ENCODE measurements around the gene MPRIP. TPM values are rescaled to one million over a fixed set of nuclear protein-coding genes. Genes with fewer than 3 reads are reported as not detected.

Gene MPRIP
- total RNA-seq, 1 donor from 2014 or later, result 345 TPM

DNA sequence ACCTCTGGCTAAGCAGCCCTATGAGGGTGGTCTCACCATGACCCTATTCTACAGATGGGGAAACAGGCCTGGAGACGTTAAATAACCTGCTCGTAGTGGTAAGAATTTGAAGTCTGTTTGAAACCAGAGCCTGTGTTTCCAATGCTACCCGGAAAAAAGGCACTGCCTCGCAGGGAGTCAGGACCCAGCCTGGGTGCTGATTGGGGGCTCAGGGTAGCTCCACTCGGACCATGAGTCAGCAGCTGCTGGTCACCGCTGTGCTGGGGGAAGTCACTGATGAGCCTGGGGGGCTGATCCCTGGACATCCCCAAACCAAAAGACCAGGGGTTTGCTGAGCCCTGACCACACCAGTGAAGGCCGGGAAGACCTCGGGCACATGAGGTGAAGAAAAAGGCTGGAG, 173.3 kb downstream of the MPRIP start:
- H3K36me3 Mint-ChIP-seq (ENCODE audit: low read depth), result peaks cover 45% of the 10 kb centered on the region
- H3K27ac Mint-ChIP-seq (ENCODE audit: unreplicated experiment), result peak overlapping the region; percentile 59
- no peaks in the 10 kb centered on the region for H3K27me3 Mint-ChIP-seq (ENCODE audit: low read depth)

DNA sequence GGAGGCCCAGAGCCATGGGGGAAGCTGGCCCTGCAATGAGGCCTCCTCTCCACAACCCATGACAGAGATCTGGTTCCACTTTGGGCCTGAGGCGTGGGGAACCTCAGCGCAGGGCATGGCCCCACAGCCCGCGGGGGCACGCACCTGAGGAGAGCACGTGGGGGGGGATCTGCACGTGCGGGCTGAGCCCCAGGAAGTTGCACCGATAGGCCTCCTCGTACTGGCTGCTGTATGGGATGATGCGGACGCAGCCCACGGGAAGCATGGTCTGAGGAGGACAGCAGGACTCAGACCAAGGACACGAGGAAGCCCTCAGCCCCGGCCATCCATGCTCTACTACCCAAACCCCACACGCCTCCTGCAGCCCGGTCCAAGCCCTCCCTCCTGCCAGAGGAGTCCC, 174.0 kb downstream of the MPRIP start:
- no peak overlapping the region for H3K27ac Mint-ChIP-seq (ENCODE audit: unreplicated experiment)
- H3K9me3 Mint-ChIP-seq (ENCODE audit: low read depth), result no peaks in the 10 kb centered on the region
- H3K36me3 Mint-ChIP-seq (ENCODE audit: low read depth), result peaks cover 50% of the 10 kb centered on the region
- TF ChIP-seq, protein P1, sequence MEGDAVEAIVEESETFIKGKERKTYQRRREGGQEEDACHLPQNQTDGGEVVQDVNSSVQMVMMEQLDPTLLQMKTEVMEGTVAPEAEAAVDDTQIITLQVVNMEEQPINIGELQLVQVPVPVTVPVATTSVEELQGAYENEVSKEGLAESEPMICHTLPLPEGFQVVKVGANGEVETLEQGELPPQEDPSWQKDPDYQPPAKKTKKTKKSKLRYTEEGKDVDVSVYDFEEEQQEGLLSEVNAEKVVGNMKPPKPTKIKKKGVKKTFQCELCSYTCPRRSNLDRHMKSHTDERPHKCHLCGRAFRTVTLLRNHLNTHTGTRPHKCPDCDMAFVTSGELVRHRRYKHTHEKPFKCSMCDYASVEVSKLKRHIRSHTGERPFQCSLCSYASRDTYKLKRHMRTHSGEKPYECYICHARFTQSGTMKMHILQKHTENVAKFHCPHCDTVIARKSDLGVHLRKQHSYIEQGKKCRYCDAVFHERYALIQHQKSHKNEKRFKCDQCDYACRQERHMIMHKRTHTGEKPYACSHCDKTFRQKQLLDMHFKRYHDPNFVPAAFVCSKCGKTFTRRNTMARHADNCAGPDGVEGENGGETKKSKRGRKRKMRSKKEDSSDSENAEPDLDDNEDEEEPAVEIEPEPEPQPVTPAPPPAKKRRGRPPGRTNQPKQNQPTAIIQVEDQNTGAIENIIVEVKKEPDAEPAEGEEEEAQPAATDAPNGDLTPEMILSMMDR (IDR thresholded peaks at IDR 0.05), result no peak
- H3K4me3 Mint-ChIP-seq (ENCODE audit: unreplicated experiment), result no peak overlapping the region
- peaks cover 5% of the 10 kb centered on the region for H3K4me1 Mint-ChIP-seq (ENCODE audit: low read depth)
- no peaks in the 10 kb centered on the region for H3K27me3 Mint-ChIP-seq (ENCODE audit: low read depth)
- no peak for DNase-seq (ENCODE audit: low spot score)

More for the DNA sequence above, 173.3 kb downstream of the MPRIP start:
- Mint-ChIP-seq H3K9me3 (ENCODE audit: low read depth) (no peaks in the 10 kb centered on the region), H3K4me1 (ENCODE audit: low read depth) (peaks cover 5% of the 10 kb centered on the region), H3K4me3 (ENCODE audit: unreplicated experiment) (no peak overlapping the region)
- TF ChIP-seq, protein P1 (IDR thresholded peaks at IDR 0.05), result no peak
- no peak for DNase-seq (ENCODE audit: low spot score)

DNA sequence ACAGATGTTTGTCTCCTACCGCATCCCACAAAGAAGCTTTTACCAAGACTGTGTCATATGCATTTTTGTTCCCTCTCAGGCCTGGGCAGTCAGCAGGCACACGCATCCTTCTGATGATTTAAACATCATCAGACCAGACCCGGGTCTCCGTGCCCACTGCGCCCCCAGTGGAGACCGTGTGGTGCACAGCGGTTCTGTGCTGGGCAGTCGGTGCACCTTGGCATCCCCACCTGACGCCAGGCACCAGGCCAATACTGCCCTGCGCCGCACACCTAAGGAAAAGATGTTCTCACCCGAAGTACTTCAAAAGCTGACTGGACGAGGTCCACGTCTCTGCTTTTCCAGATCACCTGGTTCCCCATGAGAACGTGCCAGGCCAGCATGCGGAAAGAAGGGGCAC, 174.5 kb downstream of the MPRIP start:
- TF ChIP-seq, protein P1 (IDR thresholded peaks at IDR 0.05), result peak; percentile 23
- H3K9me3 Mint-ChIP-seq (ENCODE audit: low read depth), result no peaks in the 10 kb centered on the region
- H3K4me3 Mint-ChIP-seq (ENCODE audit: unreplicated experiment), result no peak overlapping the region
- no peaks in the 10 kb centered on the region for H3K27me3 Mint-ChIP-seq (ENCODE audit: low read depth)
- DNase-seq (ENCODE audit: low spot score), result no peak
- peaks cover 53% of the 10 kb centered on the region for H3K36me3 Mint-ChIP-seq (ENCODE audit: low read depth)
- peak overlapping the region; percentile 22 for H3K27ac Mint-ChIP-seq (ENCODE audit: unreplicated experiment)
- peaks cover 5% of the 10 kb centered on the region for H3K4me1 Mint-ChIP-seq (ENCODE audit: low read depth)

DNA sequence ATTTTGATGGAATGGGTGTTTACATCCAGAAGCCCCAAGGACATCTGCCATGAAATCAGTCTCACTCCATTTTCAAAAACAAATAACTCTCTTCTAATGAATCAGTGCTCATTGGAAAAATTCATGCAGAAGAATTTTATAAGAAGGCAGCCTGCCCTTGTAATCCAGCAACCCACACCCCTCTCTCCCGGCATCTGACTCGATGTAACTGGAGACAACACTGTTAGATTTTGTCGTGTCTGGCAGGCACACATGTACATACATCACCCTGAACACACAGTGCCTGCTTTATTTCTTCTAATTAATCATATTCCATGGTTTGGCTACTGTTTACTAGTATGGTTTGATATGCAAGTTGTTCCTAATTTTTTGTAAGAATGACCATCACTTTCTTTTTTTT, 175.7 kb downstream of the MPRIP start:
- Mint-ChIP-seq H3K27ac (ENCODE audit: unreplicated experiment) (no peak overlapping the region), H3K36me3 (ENCODE audit: low read depth) (peaks cover 53% of the 10 kb centered on the region), H3K4me3 (ENCODE audit: unreplicated experiment) (no peak overlapping the region), H3K27me3 (ENCODE audit: low read depth) (no peaks in the 10 kb centered on the region), H3K4me1 (ENCODE audit: low read depth) (peaks cover under 1% of the 10 kb centered on the region), H3K9me3 (ENCODE audit: low read depth) (no peaks in the 10 kb centered on the region)
- TF ChIP-seq, protein P1 (IDR thresholded peaks at IDR 0.05), result no peak
- DNase-seq (ENCODE audit: low spot score), result no peak

DNA sequence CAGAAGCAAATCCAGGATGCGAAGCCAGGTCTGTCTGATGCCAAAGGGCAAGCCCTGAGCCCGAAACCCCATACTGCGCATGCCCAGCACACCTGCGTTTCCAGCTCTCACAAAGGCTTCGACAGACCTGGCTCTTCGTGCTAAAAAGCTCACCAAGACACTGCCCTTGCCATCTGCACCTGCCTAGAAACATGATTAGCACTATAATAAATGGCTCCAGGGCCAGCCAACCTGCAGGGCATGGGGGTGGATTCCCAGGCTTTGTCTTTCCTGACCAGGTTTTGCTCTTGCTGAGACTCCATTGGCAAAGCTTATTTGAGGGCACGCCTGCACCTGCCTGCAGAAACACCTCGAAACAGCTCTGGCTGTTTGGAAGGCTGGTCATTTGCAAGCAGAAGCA, 178.3 kb downstream of the MPRIP start:
- no peaks in the 10 kb centered on the region for H3K9me3 Mint-ChIP-seq (ENCODE audit: low read depth)
- H3K27me3 Mint-ChIP-seq (ENCODE audit: low read depth), result no peaks in the 10 kb centered on the region
- TF ChIP-seq, protein P1 (IDR thresholded peaks at IDR 0.05), result no peak
- no peak for DNase-seq (ENCODE audit: low spot score)
- H3K4me3 Mint-ChIP-seq (ENCODE audit: unreplicated experiment), result no peak overlapping the region
- peaks cover 62% of the 10 kb centered on the region for H3K36me3 Mint-ChIP-seq (ENCODE audit: low read depth)
- no peaks in the 10 kb centered on the region for H3K4me1 Mint-ChIP-seq (ENCODE audit: low read depth)
- no peak overlapping the region for H3K27ac Mint-ChIP-seq (ENCODE audit: unreplicated experiment)

All from chondrocyte (in vitro differentiated cells).